H1 (cell line): ENCODE data around the gene DOCK9. TPM values are rescaled to one million over a fixed set of nuclear protein-coding genes. Genes with fewer than 3 reads are reported as not detected.

Source experiments
- CTCF ChIA-PET: fragments of 300-600 bp; sonication (Branson Sonifier 250); formaldehyde crosslinking; loops from one replicate; lab custom pipeline; 2021; ENCODE audit not compliant: partially characterized antibody; lab: Charles Lee
- POLR2A ChIA-PET: fragments of 300-600 bp; sonication (Branson Sonifier 250); formaldehyde crosslinking; loops from one replicate; lab custom pipeline; 2021; ENCODE audit warnings: inconsistent platforms; ENCODE audit not compliant: partially characterized antibody; lab: Charles Lee
- DNase-seq, 2 experiments: peaks; one replicate each; pipeline versions ENCODE4 v3.0.0 to v3.0.0-alpha.2; 2010 to 2022; ENCODE audit warnings: low spot score in 2 of 2, low read depth in 1 of 2, mixed read lengths in 1 of 2
- FAIRE-seq: peaks from 2 replicates; lab custom pipeline; 2011; peaks lifted over from hg19 to GRCh38; lab: Jason Lieb, UNC
- H2AFZ ChIP-seq: 2 replicates; pipeline ENCODE4 v1.8.1; 2012; ENCODE audit warnings: low read length, inconsistent platforms
- H2AK5ac ChIP-seq: 2 replicates; pipeline ENCODE4 v1.6.1; 2013; ENCODE audit warnings: low read depth, low read length
- H2BK120ac ChIP-seq: replicated peaks from 2 replicates; pipeline ENCODE3; 2013; ENCODE audit warnings: low read depth, low read length, inconsistent platforms
- H2BK12ac ChIP-seq: 2 replicates; pipeline ENCODE4 v1.6.1; 2013; ENCODE audit warnings: low read depth, low read length
- H2BK15ac ChIP-seq: 2 replicates; pipeline ENCODE4 v1.6.1; 2013; ENCODE audit warnings: low read length
- H2BK20ac ChIP-seq: 2 replicates; pipeline ENCODE4 v1.6.1; 2013; ENCODE audit warnings: low read length
- H2BK5ac ChIP-seq: 2 replicates; pipeline ENCODE4 v1.6.1; 2013; ENCODE audit warnings: low read depth, low read length
- H3K14ac ChIP-seq: 2 replicates; pipeline ENCODE4 v1.6.1; 2013; ENCODE audit warnings: inconsistent platforms; ENCODE audit not compliant: insufficient read length
- H3K18ac ChIP-seq: 2 replicates; pipeline ENCODE4 v1.6.1; 2013; ENCODE audit warnings: low read length; ENCODE audit errors: extremely low read depth
- H3K23ac ChIP-seq: 2 replicates; pipeline ENCODE4 v1.6.1; 2013; ENCODE audit warnings: inconsistent platforms; ENCODE audit not compliant: insufficient read length
- H3K23me2 ChIP-seq: 2 replicates; pipeline ENCODE4 v1.6.1; 2013; ENCODE audit warnings: low read depth, low read length
- H3K27ac ChIP-seq: 2 replicates; pipeline ENCODE4 v1.6.1; 2011; ENCODE audit warnings: low read depth, low read length, inconsistent platforms
- H3K27me3 ChIP-seq, 4 experiments: replicated peaks in 1 of 4; 1 replicate in 1 of 4; 2 replicates in 3 of 4; pipeline versions ENCODE4 v1.6.1 to v1.8.1; 2011 to 2013; ENCODE audit warnings: low read length in 3 of 4, mild to moderate bottlenecking in 3 of 4, inconsistent platforms in 2 of 4, mixed read lengths in 2 of 4, moderate library complexity in 1 of 4; ENCODE audit not compliant: control insufficient read depth in 3 of 4, insufficient read depth in 3 of 4; ENCODE audit errors: extremely low read depth in 1 of 4
- H3K36me3 ChIP-seq, 4 experiments: 2 replicates each; pipeline versions ENCODE4 v1.6.1 to v1.8.1; 2011 to 2013; ENCODE audit warnings: mild to moderate bottlenecking in 4 of 4, low read length in 3 of 4, moderate library complexity in 2 of 4, control low read depth in 1 of 4, inconsistent platforms in 1 of 4; ENCODE audit not compliant: insufficient read depth in 4 of 4, control insufficient read depth in 2 of 4
- H3K4ac ChIP-seq: replicated peaks from 2 replicates; pipeline ENCODE3; 2013; ENCODE audit warnings: low read length, low read depth, mixed read lengths, inconsistent platforms; ENCODE audit not compliant: insufficient read length
- H3K4me1 ChIP-seq, 4 experiments: replicated peaks in 1 of 4; 1 replicate in 1 of 4; 2 replicates in 3 of 4; pipeline versions ENCODE4 v1.6.1 to v1.8.1; 2011 to 2013; ENCODE audit warnings: low read length in 3 of 4, inconsistent platforms in 2 of 4, mixed read lengths in 1 of 4; ENCODE audit not compliant: insufficient read depth in 4 of 4, control insufficient read depth in 3 of 4
- H3K4me2 ChIP-seq, 2 experiments: 2 replicates each; pipeline versions ENCODE4 v1.6.1 to v1.8.1; 2011 to 2013; ENCODE audit warnings: low read depth in 2 of 2, low read length in 2 of 2, control low read depth in 1 of 2, inconsistent platforms in 1 of 2, mild to moderate bottlenecking in 1 of 2; ENCODE audit not compliant: insufficient read depth in 1 of 2
- H3K4me3 ChIP-seq, 4 experiments: fragments of 200-600, 300-600 bp in 1 of 4; sonication (generic), shearing (Covaris generic), sonication (Bioruptor Twin) in 1 of 4; 2 replicates each; pipeline versions ENCODE4 v1.5.1 to v1.8.1; 2011 to 2016; ENCODE audit warnings: low read length in 4 of 4, low read depth in 3 of 4, control low read depth in 2 of 4, inconsistent platforms in 2 of 4, mild to moderate bottlenecking in 2 of 4, mixed read lengths in 1 of 4, moderate library complexity in 1 of 4; ENCODE audit not compliant: insufficient read depth in 2 of 4; ENCODE audit errors: extremely low read depth in 1 of 4
- H3K56ac ChIP-seq: replicated peaks from 2 replicates; pipeline ENCODE3; 2013; ENCODE audit warnings: low read depth, mild to moderate bottlenecking, mixed read lengths, low read length, inconsistent platforms; ENCODE audit not compliant: insufficient read length
- H3K79me1 ChIP-seq: 2 replicates; pipeline ENCODE4 v1.6.1; 2013; ENCODE audit warnings: low read depth, low read length, control low read depth
- H3K79me2 ChIP-seq, 2 experiments: 2 replicates each; pipeline versions ENCODE4 v1.6.1 to v1.8.1; 2012 to 2013; ENCODE audit warnings: low read length in 2 of 2, mild to moderate bottlenecking in 2 of 2, inconsistent platforms in 1 of 2; ENCODE audit not compliant: insufficient read depth in 2 of 2, control insufficient read depth in 1 of 2
- H3K9ac ChIP-seq, 4 experiments: replicated peaks in 1 of 4; 1 replicate in 1 of 4; 2 replicates in 3 of 4; pipeline versions ENCODE4 v1.6.1 to v1.8.1; 2011 to 2013; ENCODE audit warnings: low read depth in 3 of 4, low read length in 3 of 4, control low read depth in 2 of 4, mild to moderate bottlenecking in 2 of 4, moderate library complexity in 2 of 4, inconsistent platforms in 1 of 4; ENCODE audit errors: extremely low read depth in 1 of 4
- H3K9me3 ChIP-seq, 2 experiments: 2 replicates each; pipeline versions ENCODE4 v1.6.1 to v1.8.1; 2012 to 2013; ENCODE audit warnings: mild to moderate bottlenecking in 2 of 2, moderate library complexity in 2 of 2, control low read depth in 1 of 2, inconsistent platforms in 1 of 2, low read depth in 1 of 2, low read length in 1 of 2, mixed read lengths in 1 of 2; ENCODE audit not compliant: insufficient read depth in 2 of 2
- H4K20me1 ChIP-seq, 2 experiments: replicated peaks in 1 of 2; 2 replicates each; pipeline versions ENCODE3 to v1.8.1; 2011 to 2013; ENCODE audit warnings: inconsistent platforms in 2 of 2, low read length in 2 of 2, mild to moderate bottlenecking in 1 of 2; ENCODE audit not compliant: insufficient read depth in 2 of 2, control insufficient read depth in 1 of 2
- H4K5ac ChIP-seq: 2 replicates; pipeline ENCODE4 v1.6.1; 2013; ENCODE audit warnings: low read length, low read depth, mixed read lengths, inconsistent platforms; ENCODE audit not compliant: insufficient read length
- H4K8ac ChIP-seq: 2 replicates; pipeline ENCODE4 v1.8.0; 2013; ENCODE audit warnings: mild to moderate bottlenecking, moderate library complexity, low read length, inconsistent platforms; ENCODE audit not compliant: insufficient read depth; ENCODE audit errors: extremely low read depth
- H4K91ac ChIP-seq: replicated peaks from 2 replicates; pipeline ENCODE3; 2013; ENCODE audit warnings: low read length, mixed read lengths, inconsistent platforms; ENCODE audit not compliant: insufficient read length
- BRCA1 ChIP-seq: IDR thresholded peaks from 2 replicates; pipeline ENCODE4 v1.6.1; 2012; ENCODE audit warnings: low read depth, low read length, improper control_type of control experiment
- CEBPB ChIP-seq: IDR thresholded peaks from 2 replicates; pipeline ENCODE4 v1.6.1; 2012; ENCODE audit warnings: low read depth, low read length
- SRF ChIP-seq: IDR thresholded peaks from 2 replicates; pipeline ENCODE4 v1.6.1; 2011; ENCODE audit warnings: mild to moderate bottlenecking, low read depth, low read length, moderate library complexity
- TEAD4 ChIP-seq: IDR thresholded peaks from 2 replicates; pipeline ENCODE4 v1.6.1; 2012; ENCODE audit warnings: low read depth, low read length, inconsistent platforms, mixed read lengths
- YY1 ChIP-seq: IDR thresholded peaks from 2 replicates; pipeline ENCODE4 v1.6.1; 2011; ENCODE audit warnings: low read depth, mild to moderate bottlenecking, low read length
- WGBS, 2 experiments: shearing (Covaris generic) in 1 of 2; methylation state at CpG; one replicate each; pipeline versions ENCODE4 v1.1.6 to v1.1.7; 2013 to 2015; ENCODE audit warnings: low lambda C conversion rate in 2 of 2, mixed read lengths in 2 of 2, inconsistent platforms in 1 of 2, low coverage in 1 of 2, missing lambda C conversion rate in 1 of 2; ENCODE audit not compliant: insufficient replicate concordance in 2 of 2, insufficient coverage in 1 of 2, insufficient read length in 1 of 2; ENCODE audit errors: extremely low coverage in 1 of 2, missing lambda C conversion rate in 1 of 2; 5-methylcytosine and 5-hydroxymethylcytosine counted together
- polyA plus RNA-seq, 7 experiments: library from polyadenylated mRNA; depleted of rRNA in 3 of 7; stranded (reverse) in 5 of 7; unstranded in 2 of 7; fragments of >200 nt in 5 of 7; fragments of 200-250 nt in 2 of 7; gene quantifications; 1 replicate in 5 of 7; 2 replicates in 1 of 7; 4 replicates in 1 of 7; pipeline versions ENCODE4 v1.2.1 to v1.2.3, GENCODE V29; 2011 to 2013; ENCODE audit warnings: missing spikeins in 2 of 7, mixed read lengths in 2 of 7
- total RNA-seq: library from RNA; stranded (reverse); fragmentation: NEBNext Ultra II Directional; extraction: Animal tissue kit (Norgen Biotek cat#: 25700); gene quantifications from 2 replicates; pipeline ENCODE4 v1.2.1, GENCODE V29; 2021

The DOCK9 gene
- total and polyA plus RNA-seq, 2 of the 8 experiments (the other 6 are each of a cell fraction or from before 2014, with no cell fraction given) = 21.6 to 31.5 TPM

- Histone ChIP-seq H3K56ac (no peak overlapping the region), H4K91ac (no peak overlapping the region), H3K4me1 (peaks cover 2 to 14% (median 13%) of the 10 kb centered on the region in 4 experiments; a peak in 5 of 7 replicates), H2BK12ac (peak overlapping the region; percentile 32; the same call in 1 of the 2 replicates), H3K4me2 (no peak overlapping the region), H4K5ac (no peak overlapping the region), H2BK120ac (no peak overlapping the region), H2AFZ (no peak overlapping the region), H3K9me3 (peaks cover 11 to 14% of the 10 kb centered on the region in 2 experiments), H3K9ac (no peak overlapping the region), H2BK5ac (no peak overlapping the region), H2BK20ac (no peak overlapping the region), H3K27ac (no peak overlapping the region), H3K36me3 (peaks cover 0 to 8% (median 3%) of the 10 kb centered on the region in 4 experiments; a peak in 3 of 8 replicates), H3K79me1 (no peaks in the 10 kb centered on the region), H2AK5ac (0 out of 2 replicates have a peak overlapping the region, but pooled peaks have one; percentile 30), H3K23ac (no peak overlapping the region), H3K23me2 (no peaks in the 10 kb centered on the region), H3K4me3 (no peak overlapping the region), H3K79me2 (no peaks in the 10 kb centered on the region), H3K27me3 (no peaks in the 10 kb centered on the region), H4K8ac (no peak overlapping the region), H3K18ac (no peak overlapping the region), H2BK15ac (no peak overlapping the region), H3K14ac (no peak overlapping the region), H3K4ac (no peak overlapping the region), H4K20me1 (no peaks in the 10 kb centered on the region)
- 96% methylated on average over 3 of the region's 3 CpGs; no CpG with 5 or more reads in 1 of the 2 experiments for WGBS, 2 experiments
- CTCF ChIA-PET = interaction anchor here (1.3 to 10.1 kb wide), 3 partner anchors 7 to 128 kb away, joined by 4 to 71 read pairs (median 4); no protein-coding TSS in a partner anchor
- no peak for TF ChIP-seq CEBPB
- TF ChIP-seq BRCA1 = no peak
- peak; percentile 52; the same call in 1 of the 2 replicates for TF ChIP-seq SRF
- TF ChIP-seq TEAD4 = no peak
- peak; percentile 61; the same call in 1 of the 2 replicates for TF ChIP-seq YY1
- DNase-seq = no peak
- FAIRE-seq = no peak
- POLR2A ChIA-PET = interaction anchor here (1.5 kb wide), 1 partner anchor 23 kb away, joined by 6 read pairs; no protein-coding TSS in a partner anchor
Observed at GRCh38 chr13:98873377-98874028, 104.4 kb downstream of the DOCK9 start.
